GM12878 (cell line): ENCODE data around the gene MMP20. TPM values are rescaled to one million over a fixed set of nuclear protein-coding genes. Genes with fewer than 3 reads are reported as not detected.

ENCODE experiments used
- ATAC-seq: fragments of 200-7000 bp; cut with Tn5 transposase; 3 replicates; pipeline ENCODE4 v1.9.1; 2020; ENCODE audit warnings: mild to moderate bottlenecking, moderate library complexity
- BruUV-seq: library from RNA; stranded (reverse); fragments of 400-500 nt; replicated peaks from 2 replicates; lab custom pipeline; 2021; lab: Mats Ljungman, UMichigan
- CTCF ChIA-PET: fragments of 300-600 bp; sonication (Branson Sonifier 250); formaldehyde crosslinking; extraction: SDS; loops from one replicate; lab custom pipeline; 2021; ENCODE audit warnings: inconsistent platforms; lab: Yijun Ruan, JAX
- POLR2A ChIA-PET: fragments of 350-600 bp; formaldehyde crosslinking; extraction: SDS; loops from one replicate; lab custom pipeline; 2021; ENCODE audit warnings: inconsistent platforms; lab: Charles Lee
- RAD21 ChIA-PET: fragments of 300-600 bp; sonication (Branson Sonifier 250); formaldehyde crosslinking; loops from one replicate; lab custom pipeline; 2023; ENCODE audit warnings: antibody characterized with exemption; ENCODE audit not compliant: unreplicated experiment; lab: Charles Lee
- SMC1A ChIA-PET: fragments of 300-600 bp; sonication (Branson Sonifier 250); formaldehyde crosslinking; loops from one replicate; lab custom pipeline; 2023; ENCODE audit not compliant: unreplicated experiment, uncharacterized antibody; lab: Charles Lee
- DNase-seq: peaks from one replicate; pipeline ENCODE4 v3.0.0-alpha.2; 2011; ENCODE audit warnings: low read depth, low spot score
- FAIRE-seq: peaks from 3 replicates; lab custom pipeline; 2011; peaks lifted over from hg19 to GRCh38; lab: Jason Lieb, UNC
- H2AFZ ChIP-seq: 2 replicates; pipeline ENCODE4 v1.6.0; 2011; ENCODE audit warnings: low read depth, low read length, control low read depth; ENCODE audit not compliant: control insufficient read depth
- H3K27ac ChIP-seq: 2 replicates; pipeline ENCODE4 v1.5.1; 2011; ENCODE audit warnings: control low read depth; ENCODE audit not compliant: control insufficient read depth, insufficient read depth
- H3K27me3 ChIP-seq, 2 experiments: replicated peaks in 1 of 2; 2 replicates each; pipeline versions ENCODE4 v1.6.0 to v1.6.1; 2011; ENCODE audit warnings: low read length in 1 of 2; ENCODE audit not compliant: control insufficient read depth in 2 of 2, insufficient read depth in 2 of 2
- H3K36me3 ChIP-seq, 2 experiments: 2 replicates each; pipeline ENCODE4 v1.5.1; 2011; ENCODE audit warnings: low read length in 1 of 2; ENCODE audit not compliant: control insufficient read depth in 2 of 2, insufficient read depth in 2 of 2
- H3K4me1 ChIP-seq: 2 replicates; pipeline ENCODE4 v1.6.1; 2011; ENCODE audit warnings: mild to moderate bottlenecking, low read length, moderate library complexity, mixed read lengths; ENCODE audit not compliant: control insufficient read depth, insufficient read depth
- H3K4me2 ChIP-seq: 2 replicates; pipeline ENCODE4 v1.6.0; 2011; ENCODE audit warnings: control low read depth; ENCODE audit not compliant: control insufficient read depth, insufficient read depth
- H3K4me3 ChIP-seq: fragments of 200-600 bp; sonication (generic); 2 replicates; pipeline ENCODE4 v1.5.1; 2016
- H3K79me2 ChIP-seq: 2 replicates; pipeline ENCODE4 v1.6.0; 2011; ENCODE audit warnings: low read length; ENCODE audit not compliant: control insufficient read depth, insufficient read depth
- H3K9ac ChIP-seq: 2 replicates; pipeline ENCODE4 v1.8.0; 2011; ENCODE audit warnings: low read length, control low read depth, mixed read lengths; ENCODE audit not compliant: control insufficient read depth, insufficient read depth
- H3K9me3 ChIP-seq: replicated peaks from 3 replicates; pipeline ENCODE4 v1.5.1; 2011; ENCODE audit warnings: mild to moderate bottlenecking, low read length; ENCODE audit not compliant: control insufficient read depth, insufficient read depth
- H4K20me1 ChIP-seq: 2 replicates; pipeline ENCODE4 v1.6.0; 2011; ENCODE audit not compliant: control insufficient read depth, insufficient read depth
- ATF2 ChIP-seq: IDR thresholded peaks from 2 replicates; pipeline ENCODE4 v1.6.1; 2012; ENCODE audit warnings: low read length, inconsistent platforms
- CHD4 ChIP-seq: fragments of 200-600 bp; sonication (generic); IDR thresholded peaks from 2 replicates; pipeline ENCODE4 v1.6.1; 2016; ENCODE audit warnings: mild to moderate bottlenecking
- DPF2 ChIP-seq: fragments of 450-650 bp; IDR thresholded peaks from 2 replicates; pipeline ENCODE4 v1.6.1; 2017; ENCODE audit warnings: mild to moderate bottlenecking
- MEF2A ChIP-seq: IDR thresholded peaks from 2 replicates; pipeline ENCODE4 v1.6.1; 2011; ENCODE audit warnings: low read depth, mild to moderate bottlenecking, low read length, moderate library complexity; ENCODE audit not compliant: insufficient read depth
- POU2F2 ChIP-seq: IDR thresholded peaks from 3 replicates; pipeline ENCODE4 v1.6.1; 2011; ENCODE audit warnings: low read depth, mild to moderate bottlenecking, low read length, borderline replicate concordance
- RAD21 ChIP-seq: IDR thresholded peaks from 2 replicates; pipeline ENCODE4 v1.6.1; 2011; ENCODE audit warnings: mild to moderate bottlenecking, low read depth, low read length, moderate library complexity; ENCODE audit not compliant: insufficient read depth
- SKIL ChIP-seq: fragments of 450-650 bp; IDR thresholded peaks from 2 replicates; pipeline ENCODE4 v1.6.1; 2017; ENCODE audit warnings: mild to moderate bottlenecking, low read depth, inconsistent platforms; ENCODE audit not compliant: poor library complexity, severe bottlenecking
- TARDBP ChIP-seq: IDR thresholded peaks from 2 replicates; pipeline ENCODE4 v1.6.1; 2016; ENCODE audit warnings: borderline replicate concordance
- WGBS: methylation state at CpG from one replicate; pipeline ENCODE4 v1.1.6; 2016; ENCODE audit warnings: low lambda C conversion rate; ENCODE audit not compliant: insufficient replicate concordance, insufficient coverage; ENCODE audit errors: missing lambda C conversion rate; 5-methylcytosine and 5-hydroxymethylcytosine counted together
- in situ Hi-C: fragments of 300-500 bp; cut with MboI; formaldehyde crosslinking; loops from 9 replicates; pipeline ENCODE4 v1.14.3; 2018; ENCODE audit warnings: mixed read lengths
- intact Hi-C: fragments of 100-400 bp; cut with micrococcal nuclease; formaldehyde crosslinking; loops from one replicate; pipeline ENCODE4 v1.14.2; 2022; ENCODE audit not compliant: unreplicated experiment
- polyA plus RNA-seq, 11 experiments: library from polyadenylated mRNA; depleted of rRNA in 4 of 11; unstranded in 6 of 11; stranded (reverse) in 5 of 11; fragments of >200 nt; fragmentation: Nextera tagmentation in 4 of 11; fragmentation: Illumina TruSeq in 1 of 11; extraction: Ambion mirVana in 4 of 11; extraction: Trizol in 1 of 11; gene quantifications; 1 replicate in 1 of 11; 2 replicates in 10 of 11; pipeline versions ENCODE4 v1.2.1 to v1.2.3, GENCODE V29; 2011 to 2016; ENCODE audit warnings: inconsistent platforms in 2 of 11, missing spikeins in 2 of 11, low read depth in 1 of 11
- total RNA-seq, 4 experiments: library from RNA; depleted of rRNA in 3 of 4; stranded (reverse); fragments of >200 nt in 3 of 4; fragmentation: Illumina TruSeq in 1 of 4; extraction: Trizol in 1 of 4; gene quantifications; 2 replicates each; pipeline versions ENCODE4 v1.2.1 to v1.2.3, GENCODE V29; 2013 to 2021

Gene MMP20
- total and polyA plus RNA-seq, 10 of the 15 experiments (the other 5 are each of a cell fraction or from before 2014, with no cell fraction given) = 0.10 to 0.57 (median 0.19) TPM; not detected in 2

- Histone ChIP-seq H3K79me2 (no peaks in the 10 kb centered on the region), H2AFZ (peak overlapping the region; percentile 75; the same call in 1 of the 2 replicates), H3K4me2 (peak overlapping the region; percentile 67), H3K9me3 (no peaks in the 10 kb centered on the region), H3K36me3 (no peaks in the 10 kb centered on the region), H4K20me1 (no peaks in the 10 kb centered on the region), H3K4me1 (peaks cover 18% of the 10 kb centered on the region), H3K27me3 (no peaks in the 10 kb centered on the region), H3K9ac (no peak overlapping the region), H3K4me3 (no peak overlapping the region), H3K27ac (no peak overlapping the region)
- ChIA-PET SMC1A (interaction anchor here (0.7 to 8.5 kb wide), 71 partner anchors 9 to 753 kb away, joined by 3 to 242 read pairs (median 8); partner anchors contain the start of genes BIRC3, MMP20 and MMP7), CTCF (interaction anchor here (0.6 to 11.7 kb wide), 82 partner anchors 8 to 752 kb away, joined by 3 to 361 read pairs (median 8); partner anchors contain the start of genes MMP20 and MMP7), RAD21 (interaction anchor here (0.8 to 7.4 kb wide), 66 partner anchors 12 to 752 kb away, joined by 3 to 308 read pairs (median 7); partner anchors contain the start of genes BIRC2, BIRC3, MMP20 and MMP7), POLR2A (interaction anchor here (0.6 to 5.5 kb wide), 17 partner anchors 10 to 324 kb away, joined by 3 to 67 read pairs (median 6); no protein-coding TSS in a partner anchor)
- no peak for ATAC-seq
- BruUV-seq = no TSS peak
- no peak for DNase-seq
- in situ Hi-C loops = loop anchor here (5.0 kb wide), 2 partner anchors 271 to 326 kb away; no protein-coding TSS in a partner anchor
- TF ChIP-seq CHD4 = no peak
- 0% methylated on average over 1 of the region's 1 CpG for WGBS
- intact Hi-C loops = loop anchor here (1.0 to 5.0 kb wide), 8 partner anchors 54 to 325 kb away; no protein-coding TSS in a partner anchor
- no peak for FAIRE-seq
Observed at GRCh38 chr11:102613450-102613849, 11.7 kb downstream of the MMP20 start.

- Histone ChIP-seq H3K9ac (no peak overlapping the region), H4K20me1 (no peaks in the 10 kb centered on the region), H3K36me3 (no peaks in the 10 kb centered on the region), H3K9me3 (no peaks in the 10 kb centered on the region), H3K27me3 (no peaks in the 10 kb centered on the region), H2AFZ (peak overlapping the region; percentile 76), H3K4me2 (peak overlapping the region; percentile 66), H3K4me1 (peaks cover 18% of the 10 kb centered on the region), H3K79me2 (no peaks in the 10 kb centered on the region), H3K4me3 (no peak overlapping the region), H3K27ac (0 out of 2 replicates have a peak overlapping the region, but pooled peaks have one; percentile 18)
- CTCF ChIA-PET = interaction anchor here (0.7 to 8.8 kb wide), 23 partner anchors 8 to 327 kb away, joined by 3 to 361 read pairs (median 49); no protein-coding TSS in a partner anchor
- FAIRE-seq (no peak), ATAC-seq (peak; percentile 54), DNase-seq (no peak)
- SMC1A ChIA-PET = interaction anchor here (0.7 to 8.5 kb wide), 34 partner anchors 12 to 320 kb away, joined by 3 to 242 read pairs (median 24); partner anchors contain the start of genes BIRC3, MMP7 and TMEM123
- in situ Hi-C loops = loop anchor here (5.0 kb wide), 2 partner anchors 269 to 324 kb away; no protein-coding TSS in a partner anchor
- intact Hi-C loops = loop anchor here (2.0 to 5.0 kb wide), 3 partner anchors 30 to 164 kb away; no protein-coding TSS in a partner anchor
- RAD21 ChIA-PET = interaction anchor here (0.9 to 7.4 kb wide), 32 partner anchors 12 to 332 kb away, joined by 3 to 308 read pairs (median 20); partner anchors contain the start of genes BIRC2 and MMP7
- no TSS peak for BruUV-seq
- WGBS = 3% methylated on average over 4 of the region's 4 CpGs
- POLR2A ChIA-PET = interaction anchor here (0.7 to 5.5 kb wide), 19 partner anchors 10 to 318 kb away, joined by 3 to 67 read pairs (median 8); partner anchors contain the start of gene MMP7
- TF ChIP-seq MEF2A (0 out of 2 replicates have a peak, but pooled peaks have one; percentile 42), TARDBP (no peak), SKIL (peak; percentile 34), RAD21 (peak; percentile 38), DPF2 (peak; percentile 65), POU2F2 (no peak), ATF2 (peak; percentile 94)
Observed at GRCh38 chr11:102611291-102611690, 13.8 kb downstream of the MMP20 start.
